ENCODE results near the gene RALBP1.

GRCh38 chr18:9552616-9553015, 77.3 kb downstream of the RALBP1 start:
- TF ChIP-seq CTCF (IDR thresholded peaks at IDR 0.05) = no peak
- no peak for TF ChIP-seq POLR2A (IDR thresholded peaks at IDR 0.05)
- no peak for TF ChIP-seq POLR2AphosphoS5 (IDR thresholded peaks at IDR 0.05)
